Lower lobe of right lung (tissue), 2 donors: Measurements from ENCODE around the gene VWA8. TPM values are rescaled to one million over a fixed set of nuclear protein-coding genes. Genes with fewer than 3 reads are reported as not detected.

Source experiments
- ATAC-seq, 2 donors: fragments of 200-7000 bp; cut with Tn5 transposase; one replicate each; pipeline ENCODE4 v1.9.1; 2020 to 2022; ENCODE audit warnings: mild to moderate bottlenecking in 2 of 2, moderate library complexity in 2 of 2
- DNase-seq: peaks from one replicate; pipeline ENCODE4 v3.0.0-alpha.2; 2020
- H3K27ac ChIP-seq: fragments of 200-600 bp; one replicate; pipeline ENCODE4 v1.8.0; 2022
- H3K27me3 ChIP-seq: fragments of 200-600 bp; one replicate; pipeline ENCODE4 v1.8.0; 2022; ENCODE audit warnings: low read depth
- H3K36me3 ChIP-seq: fragments of 200-600 bp; one replicate; pipeline ENCODE4 v1.8.0; 2022; ENCODE audit warnings: mild to moderate bottlenecking
- H3K4me1 ChIP-seq: fragments of 200-600 bp; one replicate; pipeline ENCODE4 v1.8.0; 2022
- H3K4me3 ChIP-seq: fragments of 200-600 bp; one replicate; pipeline ENCODE4 v1.8.0; 2022; ENCODE audit warnings: mild to moderate bottlenecking
- H3K9me3 ChIP-seq: fragments of 200-600 bp; one replicate; pipeline ENCODE4 v1.8.0; 2022
- CTCF ChIP-seq: fragments of 200-600 bp; IDR thresholded peaks from one replicate; pipeline ENCODE4 v1.8.0; 2022; ENCODE audit warnings: antibody characterized with exemption, mild to moderate bottlenecking
- intact Hi-C: fragments of 100-400 bp; cut with DNase I; formaldehyde crosslinking; loops from one replicate; pipeline ENCODE4 v1.11.0; 2022
- total RNA-seq: library from RNA; stranded (reverse); fragmentation: NEBNext Ultra II Directional; extraction: Animal tissue kit (Norgen Biotek cat#: 25700); gene quantifications from one replicate; pipeline ENCODE4 v1.2.1, GENCODE V29; 2021
- donor health status: DM: no; HTN: yes; CAD: no; lungs with severe emphysema.

VWA8 gene
- total RNA-seq, 1 donor from 2014 or later, result 18.2 TPM

GRCh38 chr13:41782086-41782485 is 178.8 kb downstream of the VWA8 start:
- Histone ChIP-seq H3K4me1 (peaks cover 8% of the 10 kb centered on the region), H3K27ac (no peak overlapping the region), H3K27me3 (no peaks in the 10 kb centered on the region), H3K4me3 (no peak overlapping the region), H3K9me3 (no peaks in the 10 kb centered on the region), H3K36me3 (no peaks in the 10 kb centered on the region)
- no peak for TF ChIP-seq CTCF
- intact Hi-C loops, result no loop called here
- ATAC-seq, result no peak
- DNase-seq, result no peak

GRCh38 chr13:41780715-41781706 is 179.9 kb downstream of the VWA8 start:
- intact Hi-C loops, result no loop called here
- peaks cover 8% of the 10 kb centered on the region for H3K4me1 ChIP-seq
- H3K9me3 ChIP-seq, result no peaks in the 10 kb centered on the region
- H3K27me3 ChIP-seq, result no peaks in the 10 kb centered on the region
- peak; percentile 29 to 51 for ATAC-seq
- TF ChIP-seq CTCF, result no peak
- H3K27ac ChIP-seq, result peak overlapping the region; percentile 13
- no peaks in the 10 kb centered on the region for H3K36me3 ChIP-seq
- no peak overlapping the region for H3K4me3 ChIP-seq
- no peak for DNase-seq

- no peaks in the 10 kb centered on the region for H3K9me3 ChIP-seq
- no peak for TF ChIP-seq CTCF
Observed at GRCh38 chr13:41775251-41775650, 185.7 kb downstream of the VWA8 start.

GRCh38 chr13:41774605-41775218 is 186.2 kb downstream of the VWA8 start:
- no peak for DNase-seq
- TF ChIP-seq CTCF, result no peak
- ATAC-seq, result no peak
- no peaks in the 10 kb centered on the region for H3K36me3 ChIP-seq
- H3K4me3 ChIP-seq, result no peak overlapping the region
- no peaks in the 10 kb centered on the region for H3K9me3 ChIP-seq
- H3K27ac ChIP-seq, result no peak overlapping the region
- no peaks in the 10 kb centered on the region for H3K27me3 ChIP-seq
- no peaks in the 10 kb centered on the region for H3K4me1 ChIP-seq
- intact Hi-C loops, result no loop called here

More at GRCh38 chr13:41775251-41775650, 185.7 kb downstream of the VWA8 start:
- H3K36me3 ChIP-seq, result no peaks in the 10 kb centered on the region
- no peak overlapping the region for H3K27ac ChIP-seq
- ATAC-seq (no peak), DNase-seq (no peak)
- no peak overlapping the region for H3K4me3 ChIP-seq
- intact Hi-C loops, result no loop called here
- H3K4me1 ChIP-seq, result no peaks in the 10 kb centered on the region
- H3K27me3 ChIP-seq, result no peaks in the 10 kb centered on the region

GRCh38 chr13:41767801-41768200 is 193.1 kb downstream of the VWA8 start:
- Histone ChIP-seq H3K27ac (no peak overlapping the region), H3K36me3 (no peaks in the 10 kb centered on the region), H3K27me3 (no peaks in the 10 kb centered on the region), H3K9me3 (no peaks in the 10 kb centered on the region), H3K4me1 (no peaks in the 10 kb centered on the region), H3K4me3 (no peak overlapping the region)
- intact Hi-C loops, result no loop called here
- no peak for DNase-seq
- no peak for TF ChIP-seq CTCF
- ATAC-seq, result no peak
